GM23338 (cell line): ENCODE data around the gene PGS1. TPM values are rescaled to one million over a fixed set of nuclear protein-coding genes. Genes with fewer than 3 reads are reported as not detected.

Experiments used
- ATAC-seq: fragments of 200-7000 bp; cut with Tn5 transposase; 3 replicates; pipeline ENCODE4 v1.9.1; 2020
- DNase-seq: peaks from one replicate; pipeline ENCODE4 v3.0.0-alpha.2; 2015; ENCODE audit warnings: low spot score
- H2AFZ ChIP-seq: fragments of 200-600 bp; sonication (generic); 2 replicates; pipeline ENCODE4 v1.8.0; 2016; ENCODE audit warnings: antibody characterized with exemption, mild to moderate bottlenecking, moderate library complexity
- H3F3A ChIP-seq: fragments of 200-600 bp; sonication (generic); replicated peaks from 2 replicates; pipeline ENCODE4 v1.8.0; 2017; ENCODE audit warnings: antibody characterized with exemption, mixed run types, low read depth
- H3K27ac ChIP-seq: fragments of 200-600 bp; sonication (generic); 2 replicates; pipeline ENCODE4 v1.6.1; 2016; ENCODE audit warnings: low read depth
- H3K27me3 ChIP-seq: fragments of 200-600 bp; sonication (generic); 2 replicates; pipeline ENCODE4 v1.8.0; 2016; ENCODE audit warnings: mild to moderate bottlenecking, mixed run types, moderate library complexity; ENCODE audit not compliant: insufficient read depth
- H3K36me3 ChIP-seq: fragments of 200-600 bp; sonication (generic); 2 replicates; pipeline ENCODE4 v1.8.0; 2016; ENCODE audit warnings: mild to moderate bottlenecking; ENCODE audit not compliant: insufficient read depth
- H3K4me1 ChIP-seq: fragments of 200-600 bp; sonication (generic); 2 replicates; pipeline ENCODE4 v1.8.0; 2016; ENCODE audit warnings: mild to moderate bottlenecking, moderate library complexity; ENCODE audit not compliant: insufficient read depth
- H3K4me2 ChIP-seq: fragments of 200-600 bp; sonication (generic); 2 replicates; pipeline ENCODE4 v1.7.1; 2017; ENCODE audit warnings: mixed run types
- H3K4me3 ChIP-seq: fragments of 200-600 bp; sonication (generic); 2 replicates; pipeline ENCODE4 v1.6.1; 2016; ENCODE audit warnings: mixed run types
- H3K79me2 ChIP-seq: fragments of 200-600 bp; sonication (generic); replicated peaks from 2 replicates; pipeline ENCODE4 v1.8.0; 2017; ENCODE audit warnings: mild to moderate bottlenecking; ENCODE audit not compliant: insufficient read depth
- H3K9me2 ChIP-seq: fragments of 200-600 bp; sonication (generic); 2 replicates; pipeline ENCODE4 v1.8.0; 2017; ENCODE audit not compliant: insufficient read depth
- H4K20me1 ChIP-seq: fragments of 200-600 bp; sonication (generic); replicated peaks from 2 replicates; pipeline ENCODE4 v1.8.0; 2017; ENCODE audit warnings: mild to moderate bottlenecking; ENCODE audit not compliant: insufficient read depth
- H3K27ac Mint-ChIP-seq: 2 replicates; pipeline ENCODE4 v1.8.0; 2020; ENCODE audit warnings: inconsistent platforms, mild to moderate bottlenecking, moderate library complexity, mixed read lengths
- H3K27me3 Mint-ChIP-seq: 3 replicates; pipeline ENCODE4 v1.8.0; 2022; ENCODE audit warnings: low read depth, mild to moderate bottlenecking, moderate library complexity, mixed read lengths, inconsistent platforms; ENCODE audit not compliant: insufficient read depth, poor library complexity
- H3K36me3 Mint-ChIP-seq: 3 replicates; pipeline ENCODE4 v1.8.0; 2021; ENCODE audit warnings: low read depth, mild to moderate bottlenecking, inconsistent platforms, moderate library complexity, mixed read lengths
- H3K4me1 Mint-ChIP-seq: 3 replicates; pipeline ENCODE4 v1.8.0; 2020; ENCODE audit warnings: mild to moderate bottlenecking, inconsistent platforms, mixed read lengths
- H3K4me3 Mint-ChIP-seq: 3 replicates; pipeline ENCODE4 v1.8.0; 2021; ENCODE audit warnings: moderate library complexity, mild to moderate bottlenecking, inconsistent platforms, mixed read lengths
- H3K9me3 Mint-ChIP-seq: 3 replicates; pipeline ENCODE4 v1.8.0; 2020; ENCODE audit warnings: moderate library complexity, mild to moderate bottlenecking, inconsistent platforms, mixed read lengths
- ETS1 ChIP-seq: IDR thresholded peaks from 2 replicates; pipeline ENCODE4 v1.6.1; 2016; ENCODE audit warnings: antibody characterized with exemption
- JUNB ChIP-seq: IDR thresholded peaks from one replicate; pipeline ENCODE4 v1.6.1; 2016; ENCODE audit warnings: antibody characterized with exemption; ENCODE audit not compliant: unreplicated experiment
- NANOG ChIP-seq: IDR thresholded peaks from 2 replicates; pipeline ENCODE4 v1.6.1; 2016; ENCODE audit warnings: antibody characterized with exemption, borderline replicate concordance
- ZNF114 ChIP-seq: fragments of 250-450 bp; sonication (Bioruptor Pico); IDR thresholded peaks from 2 replicates; pipeline ENCODE4 v1.5.0; 2020; ENCODE audit warnings: mild to moderate bottlenecking, moderate library complexity
- ZNF331 ChIP-seq: fragments of 250-450 bp; sonication (Bioruptor Pico); IDR thresholded peaks from 2 replicates; pipeline ENCODE4 v1.5.0; 2020; ENCODE audit warnings: low read depth, mild to moderate bottlenecking, moderate library complexity
- ZNF462 ChIP-seq: fragments of 250-450 bp; sonication (Bioruptor Pico); IDR thresholded peaks from 2 replicates; pipeline ENCODE4 v1.5.0; 2020; ENCODE audit warnings: mild to moderate bottlenecking, moderate library complexity
- polyA plus RNA-seq: library from polyadenylated mRNA; unstranded; fragments of >200 nt; fragmentation: Nextera tagmentation; extraction: Ambion mirVana; gene quantifications from 2 replicates; pipeline ENCODE4 v1.2.1, GENCODE V29; 2016
- total RNA-seq: library from RNA; depleted of rRNA; stranded (reverse); fragments of >200 nt; shearing (Covaris generic); gene quantifications from 2 replicates; pipeline ENCODE4 v1.2.3, GENCODE V29; 2014

PGS1 gene
- total and polyA plus RNA-seq, 2 experiments from 2014 or later, result 43.9 to 67.1 TPM

GRCh38 chr17:78393575-78393974 lies 15.1 kb downstream of the PGS1 start:
- ATAC-seq, result no peak
- Mint-ChIP-seq H3K27me3 (peaks cover 11% of the 10 kb centered on the region), H3K36me3 (peaks cover 50% of the 10 kb centered on the region), H3K4me1 (peaks cover 22% of the 10 kb centered on the region), H3K4me3 (no peak overlapping the region), H3K27ac (no peak overlapping the region), H3K9me3 (no peaks in the 10 kb centered on the region)
- no peak for TF ChIP-seq JUNB
- TF ChIP-seq ZNF114 (CRISPR knock-in tag), result no peak
- H3K4me2 ChIP-seq, result no peak overlapping the region
- no peaks in the 10 kb centered on the region for H3K27me3 ChIP-seq
- 0 out of 2 replicates have a peak, but pooled peaks cover 4% of the 10 kb centered on the region for H3K4me1 ChIP-seq
- peaks cover 87% of the 10 kb centered on the region for H3K79me2 ChIP-seq
- 0 out of 2 replicates have a peak overlapping the region, but pooled peaks have one; percentile 32 for H3K27ac ChIP-seq
- DNase-seq, result no peak
- H3F3A ChIP-seq, result no peaks in the 10 kb centered on the region
- no peak overlapping the region for H3K4me3 ChIP-seq
- H3K36me3 ChIP-seq, result peaks cover 22% of the 10 kb centered on the region; the same call in 1 of the 2 replicates
- no peaks in the 10 kb centered on the region for H3K9me2 ChIP-seq
- peaks cover 45% of the 10 kb centered on the region for H4K20me1 ChIP-seq
- no peak overlapping the region for H2AFZ ChIP-seq

- peaks cover 27% of the 10 kb centered on the region; the same call in 1 of the 2 replicates for H3K36me3 ChIP-seq
- H4K20me1 ChIP-seq, result peaks cover 40% of the 10 kb centered on the region
- H3K4me1 ChIP-seq, result 0 out of 2 replicates have a peak, but pooled peaks cover 2% of the 10 kb centered on the region
- H3K27ac ChIP-seq, result no peak overlapping the region; the same call in 1 of the 2 replicates
- no peak for TF ChIP-seq ZNF462 (CRISPR knock-in tag)
- TF ChIP-seq ZNF331, result no peak
- TF ChIP-seq ETS1, result no peak
- TF ChIP-seq NANOG, result no peak
- no peak for TF ChIP-seq ZNF114 (CRISPR knock-in tag)
- TF ChIP-seq JUNB, result no peak
- H3K79me2 ChIP-seq, result peaks cover 81% of the 10 kb centered on the region
- H3K36me3 Mint-ChIP-seq, result peaks cover 57% of the 10 kb centered on the region
- no peak overlapping the region for H3K4me2 ChIP-seq
- DNase-seq (no peak), ATAC-seq (no peak)
- no peak overlapping the region for H3K27ac Mint-ChIP-seq
- H3K9me2 ChIP-seq, result no peaks in the 10 kb centered on the region
- H3F3A ChIP-seq, result no peaks in the 10 kb centered on the region
- H3K4me3 Mint-ChIP-seq, result no peak overlapping the region
- H3K9me3 Mint-ChIP-seq, result no peaks in the 10 kb centered on the region
- peaks cover 20% of the 10 kb centered on the region for H3K4me1 Mint-ChIP-seq
- no peak overlapping the region for H2AFZ ChIP-seq
- H3K4me3 ChIP-seq, result no peak overlapping the region
- no peaks in the 10 kb centered on the region for H3K27me3 ChIP-seq
- H3K27me3 Mint-ChIP-seq, result peaks cover 9% of the 10 kb centered on the region
Observed at GRCh38 chr17:78394209-78394608, 15.8 kb downstream of the PGS1 start.
